SW480 (cell line): ENCODE data around the gene ZNF174.

ENCODE experiments used
- DNase-seq: peaks from one replicate; pipeline ENCODE4 v3.0.0-alpha.2; 2016; ENCODE audit warnings: low spot score

ZNF174 gene

GRCh38 chr16:3443108-3444031, 42.4 kb downstream of the ZNF174 start, which contains the start of the genes NAA60 and ZNF597:
Gene NAA60 (plus strand): TSS chr16:3443680. CDS start chr16:3476228, 32,548 bp downstream.
Gene ZNF597 (minus strand): TSS chr16:3443504. CDS start chr16:3443153, 351 bp downstream.
- no peak for DNase-seq

- DNase-seq = no peak
These were observed 43.0 kb downstream of the ZNF174 start for GRCh38 chr16:3444032-3444388.

- no peak for DNase-seq
These were observed 53.1 kb downstream of the ZNF174 start for GRCh38 chr16:3454093-3454492.

GRCh38 chr16:3454631-3455147, 53.7 kb downstream of the ZNF174 start:
- DNase-seq = no peak

GRCh38 chr16:3457434-3458252, 56.6 kb downstream of the ZNF174 start:
- DNase-seq = peak; percentile 87

- no peak for DNase-seq
These were observed 57.4 kb downstream of the ZNF174 start for GRCh38 chr16:3458278-3458851.

GRCh38 chr16:3458852-3459361, 57.9 kb downstream of the ZNF174 start:
- peak; percentile 61 for DNase-seq
